Measurements from ENCODE around the gene EPN2.

EPN2 gene

DNA sequence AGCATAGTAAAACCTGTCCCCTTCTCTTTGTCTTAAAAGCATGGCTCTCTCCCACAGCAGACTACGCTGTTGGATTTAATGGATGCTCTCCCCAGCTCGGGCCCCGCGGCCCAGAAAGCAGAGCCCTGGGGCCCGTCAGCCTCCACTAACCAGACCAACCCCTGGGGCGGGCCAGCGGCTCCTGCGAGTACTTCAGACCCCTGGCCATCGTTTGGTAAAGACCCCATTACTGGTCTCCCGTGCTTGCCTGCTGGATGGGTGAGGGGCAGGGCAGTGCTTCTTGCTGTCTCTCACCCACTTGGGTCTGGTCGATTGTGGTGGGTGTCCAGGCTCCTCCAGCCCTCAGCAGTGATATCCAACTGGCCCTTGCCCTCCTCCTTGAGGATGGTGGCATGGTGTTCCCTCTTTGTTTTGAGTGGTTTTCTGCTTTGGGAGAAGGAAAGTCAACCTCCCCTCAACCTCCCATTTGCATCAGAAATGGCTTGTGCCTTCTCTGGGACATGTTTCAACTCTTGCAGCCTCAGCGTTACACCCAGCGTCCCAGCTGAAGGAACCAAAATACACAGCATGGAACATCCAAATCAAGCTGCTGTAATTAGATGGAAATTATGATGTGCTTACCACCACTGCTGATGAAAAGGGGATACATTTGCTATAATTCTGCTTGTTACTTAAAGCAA lies 76.0 kb downstream of the EPN2 start:
- DNase-seq, result no peak

DNA sequence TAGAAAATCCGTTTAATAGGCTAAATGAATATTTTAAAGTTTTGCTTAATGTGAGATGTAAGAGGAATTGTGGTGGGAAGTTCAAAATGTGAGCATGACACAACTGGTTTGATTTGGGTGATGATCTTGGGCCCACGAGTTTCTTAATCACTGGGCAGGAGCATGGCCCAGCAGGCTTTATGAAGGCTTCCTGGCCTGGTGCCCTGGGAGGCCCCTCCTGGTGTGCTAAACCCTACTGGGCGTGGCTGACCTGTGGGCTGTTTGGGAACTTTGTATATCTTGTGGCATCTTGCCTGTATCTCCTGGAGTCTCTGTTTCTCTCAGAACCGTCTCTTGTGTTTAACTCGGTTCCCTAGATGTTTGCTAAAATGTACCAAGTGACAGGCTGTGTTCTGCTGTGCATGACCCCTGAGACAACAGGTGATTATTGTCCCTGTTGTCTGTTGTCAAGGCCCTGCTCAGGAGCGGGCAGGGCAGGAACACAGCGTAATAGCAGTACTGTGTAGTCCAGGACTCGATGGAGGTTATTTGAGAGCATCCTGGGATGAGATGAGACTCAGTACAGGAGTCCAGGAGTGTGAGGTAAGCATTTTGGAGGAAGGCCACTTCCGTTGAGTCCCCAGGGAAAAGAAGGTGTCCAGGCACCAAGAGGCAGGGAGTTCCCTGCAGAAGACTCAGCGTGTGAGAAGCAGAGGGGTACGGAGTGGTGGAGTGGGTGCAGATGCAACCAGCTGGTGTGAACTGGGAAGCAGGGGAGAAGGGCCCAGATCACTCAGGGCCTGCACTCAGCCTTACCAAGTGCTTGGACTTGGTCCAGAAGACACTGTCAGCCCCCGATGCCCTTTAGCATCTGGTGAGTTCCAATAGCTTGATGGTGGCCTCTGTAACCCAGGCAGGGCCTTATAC lies 76.8 kb downstream of the EPN2 start:
- no peak for DNase-seq

DNA sequence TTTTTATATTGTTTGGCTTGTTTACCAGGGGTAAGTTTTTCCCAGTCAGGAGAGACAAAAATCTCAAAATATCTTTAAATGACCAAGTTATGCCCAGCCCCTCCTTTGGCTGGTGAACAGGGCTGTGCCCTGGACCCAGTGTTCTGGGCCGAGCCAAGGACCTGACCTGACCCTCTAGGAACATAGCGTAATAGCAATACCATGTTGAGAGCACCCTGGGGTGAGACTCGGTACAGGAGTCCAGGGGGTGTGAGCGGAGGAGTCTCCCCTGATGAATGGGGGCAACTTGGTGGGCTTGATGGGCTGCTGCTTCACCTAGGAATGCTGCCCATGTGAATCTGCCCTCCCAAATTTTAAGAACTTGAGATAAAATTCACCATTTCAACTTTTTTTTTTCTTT lies 77.9 kb downstream of the EPN2 start:
- DNase-seq, result no peak

- no peak for DNase-seq
Observed at GRCh38 chr17:19316761-19317358, 79.7 kb downstream of the EPN2 start.

- DNase-seq, result peak in 1 of 2 donors; percentile 39
Observed at GRCh38 chr17:19317359-19318095, 80.4 kb downstream of the EPN2 start.

- DNase-seq, result no peak
Observed at GRCh38 chr17:19318611-19319010, 81.4 kb downstream of the EPN2 start.

- no peak for DNase-seq
Observed at GRCh38 chr17:19319771-19320505, 82.8 kb downstream of the EPN2 start.

GRCh38 chr17:19320876-19321275 lies 83.7 kb downstream of the EPN2 start:
- DNase-seq, result no peak

DNA sequence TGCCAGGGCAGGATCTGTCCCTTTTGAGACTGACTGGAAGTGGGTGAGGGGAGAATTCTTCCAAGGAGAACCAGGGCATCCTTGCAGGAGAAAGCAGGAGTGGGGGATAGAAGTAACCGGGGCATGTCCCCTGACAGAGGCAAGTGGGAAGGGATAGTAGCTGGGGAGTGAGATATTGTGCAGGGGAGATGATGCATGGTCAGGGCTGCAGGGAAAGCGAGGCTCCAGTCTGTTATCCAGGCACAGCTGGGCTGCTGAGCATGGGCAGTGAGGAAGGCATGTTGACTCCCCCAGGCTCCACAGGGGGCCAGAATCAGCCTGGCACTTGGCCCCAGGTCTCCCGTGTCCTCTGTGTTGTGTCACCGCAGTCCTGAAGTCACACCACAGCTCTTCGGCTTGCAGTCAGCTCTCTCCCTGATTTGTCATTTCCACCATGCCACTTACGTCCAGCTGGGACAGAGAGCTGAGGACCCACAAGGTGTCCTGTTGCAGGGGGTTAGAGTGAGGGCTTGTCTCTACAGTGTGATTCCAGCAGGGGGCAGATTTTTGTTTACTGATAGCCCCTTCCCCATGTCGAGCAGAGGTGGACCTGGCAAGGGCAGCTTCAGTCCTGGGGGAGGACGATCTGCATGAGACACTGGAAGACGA lies 84.4 kb downstream of the EPN2 start:
- no peak for DNase-seq

DNA sequence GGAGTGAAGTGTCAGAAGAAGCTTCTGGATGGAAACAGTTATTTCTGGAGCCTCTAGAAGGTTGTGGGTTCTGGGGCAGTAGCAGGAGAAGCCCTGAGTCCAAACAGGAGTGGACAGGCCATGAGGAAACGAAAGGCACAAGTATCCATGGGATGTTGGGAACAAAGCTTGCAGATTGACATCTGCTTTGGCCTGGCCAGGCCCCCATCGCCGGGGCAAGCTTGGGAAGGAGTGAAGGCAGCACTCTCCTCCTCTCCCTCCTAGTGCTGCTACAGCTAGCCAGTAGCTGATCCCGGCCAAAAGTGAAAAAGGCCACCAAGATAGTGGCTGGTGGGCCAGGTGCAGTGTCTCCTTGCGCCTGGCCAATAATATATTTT lies 85.0 kb downstream of the EPN2 start:
- DNase-seq, result no peak

GRCh38 chr17:19322861-19323260 lies 85.7 kb downstream of the EPN2 start:
- DNase-seq, result no peak

GRCh38 chr17:19325542-19325941 lies 88.4 kb downstream of the EPN2 start:
- no peak for DNase-seq

GRCh38 chr17:19327031-19327783 lies 90.0 kb downstream of the EPN2 start:
- no peak for DNase-seq

GRCh38 chr17:19328441-19329061 lies 91.4 kb downstream of the EPN2 start:
- no peak for DNase-seq

DNA sequence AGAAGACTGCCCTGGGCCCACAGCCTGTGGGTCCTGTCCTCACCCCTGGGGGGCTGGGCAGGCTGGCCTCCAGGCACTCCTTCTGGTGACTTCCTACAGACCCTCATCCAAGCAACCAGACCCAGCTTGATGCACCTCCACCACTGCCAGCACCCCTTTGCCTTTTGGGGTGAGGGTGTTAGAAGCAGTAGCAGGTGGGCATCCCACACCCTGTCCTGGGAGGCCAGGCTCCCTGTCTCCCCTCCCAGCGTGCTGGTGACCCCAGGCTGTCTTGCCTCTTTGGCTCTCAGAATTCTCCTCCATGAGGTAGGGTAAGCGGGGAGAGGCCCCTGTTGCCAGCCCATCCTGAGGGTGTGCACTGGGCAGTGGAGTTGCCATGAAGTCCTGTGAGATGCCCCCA lies 92.0 kb downstream of the EPN2 start:
- DNase-seq, result no peak

- no peak for DNase-seq
Observed at GRCh38 chr17:19329839-19330238, 92.7 kb downstream of the EPN2 start.

GRCh38 chr17:19330271-19330670 lies 93.1 kb downstream of the EPN2 start:
- DNase-seq, result no peak

- no peak for DNase-seq
Observed at GRCh38 chr17:19331134-19331533, 94.0 kb downstream of the EPN2 start.

DNA sequence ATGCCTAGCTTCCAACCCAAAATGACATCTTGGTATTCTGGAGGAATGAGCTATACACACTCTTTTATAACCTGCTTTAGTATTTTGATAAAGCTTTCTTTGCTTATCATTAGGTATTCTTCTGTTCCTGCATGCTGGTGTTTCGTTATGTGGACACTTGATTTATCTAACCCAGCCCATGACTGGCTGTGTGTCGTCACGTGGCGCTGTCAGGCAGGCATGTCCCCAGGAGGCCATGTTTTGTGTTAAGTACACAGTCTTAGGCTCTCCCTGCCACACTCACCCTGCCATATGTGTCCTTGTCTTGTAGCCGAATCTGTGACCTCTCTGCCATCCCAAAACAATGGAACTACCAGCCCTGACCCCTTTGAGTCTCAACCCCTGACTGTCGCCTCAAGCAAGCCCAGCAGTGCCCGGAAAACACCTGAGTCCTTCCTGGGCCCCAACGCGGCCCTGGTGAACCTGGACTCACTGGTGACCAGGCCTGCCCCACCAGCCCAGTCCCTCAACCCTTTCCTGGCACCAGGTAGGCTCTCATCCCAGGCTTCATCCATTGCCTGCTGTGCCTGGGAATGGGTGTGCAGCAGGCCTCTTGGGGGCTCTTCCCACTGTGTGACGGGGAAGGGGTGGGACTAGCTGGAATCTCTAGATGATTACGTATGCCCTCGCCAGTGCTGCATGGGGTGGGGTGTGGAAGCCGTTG lies 94.5 kb downstream of the EPN2 start:
- no peak for DNase-seq

All from CD4-positive, alpha-beta T cell treated with Interleukin-4 for 1 hour (primary cell).